ENCODE data around the gene TRPM2. TPM values are rescaled to one million over a fixed set of nuclear protein-coding genes. Genes with fewer than 3 reads are reported as not detected.

Gene TRPM2
- total RNA-seq (1 to 10 TPM in 3 of 6 donors, under 1 TPM in 3; 0.46 to 8.7 (median 1.3) TPM), polyA plus RNA-seq (1 to 10 TPM; 4.0 to 5.0 TPM)

DNA sequence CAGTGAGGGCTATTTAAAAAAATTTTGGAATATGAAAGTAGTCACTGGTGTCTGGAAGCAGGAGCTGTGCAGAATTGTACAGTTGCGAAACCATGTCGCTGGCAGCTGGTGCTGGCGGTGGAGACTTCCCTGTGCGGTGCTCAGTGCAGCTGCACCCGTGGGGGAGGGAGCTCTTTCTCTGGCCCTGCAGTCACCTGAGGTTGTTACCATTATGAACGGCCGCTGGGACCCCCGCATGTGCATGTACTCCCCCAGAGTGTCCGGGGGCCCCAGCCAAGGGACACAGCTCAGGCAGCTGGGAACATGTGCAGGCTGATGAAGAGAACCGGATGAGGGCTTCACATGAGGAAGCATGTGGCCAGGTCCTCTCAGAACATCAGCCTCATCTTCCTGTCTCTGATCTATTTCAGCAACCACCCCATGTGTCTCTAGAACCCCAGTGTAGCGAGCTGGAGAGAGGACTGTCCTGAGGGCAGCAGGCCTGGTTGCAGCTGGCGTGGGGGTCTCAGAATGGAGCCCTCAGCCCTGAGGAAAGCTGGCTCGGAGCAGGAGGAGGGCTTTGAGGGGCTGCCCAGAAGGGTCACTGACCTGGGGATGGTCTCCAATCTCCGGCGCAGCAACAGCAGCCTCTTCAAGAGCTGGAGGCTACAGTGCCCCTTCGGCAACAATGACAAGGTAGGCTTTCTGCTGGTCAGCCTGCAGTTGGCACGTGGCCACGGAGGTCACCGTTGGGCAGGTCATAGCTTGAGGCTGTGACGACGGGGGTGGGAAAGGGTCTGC is at the start of gene TRPM2:
Gene TRPM2 (plus strand): TSS at position 431 of the 780 bp plus-strand sequence. CDS start 80 bp downstream, at position 511.
- TF ChIP-seq, protein P1, sequence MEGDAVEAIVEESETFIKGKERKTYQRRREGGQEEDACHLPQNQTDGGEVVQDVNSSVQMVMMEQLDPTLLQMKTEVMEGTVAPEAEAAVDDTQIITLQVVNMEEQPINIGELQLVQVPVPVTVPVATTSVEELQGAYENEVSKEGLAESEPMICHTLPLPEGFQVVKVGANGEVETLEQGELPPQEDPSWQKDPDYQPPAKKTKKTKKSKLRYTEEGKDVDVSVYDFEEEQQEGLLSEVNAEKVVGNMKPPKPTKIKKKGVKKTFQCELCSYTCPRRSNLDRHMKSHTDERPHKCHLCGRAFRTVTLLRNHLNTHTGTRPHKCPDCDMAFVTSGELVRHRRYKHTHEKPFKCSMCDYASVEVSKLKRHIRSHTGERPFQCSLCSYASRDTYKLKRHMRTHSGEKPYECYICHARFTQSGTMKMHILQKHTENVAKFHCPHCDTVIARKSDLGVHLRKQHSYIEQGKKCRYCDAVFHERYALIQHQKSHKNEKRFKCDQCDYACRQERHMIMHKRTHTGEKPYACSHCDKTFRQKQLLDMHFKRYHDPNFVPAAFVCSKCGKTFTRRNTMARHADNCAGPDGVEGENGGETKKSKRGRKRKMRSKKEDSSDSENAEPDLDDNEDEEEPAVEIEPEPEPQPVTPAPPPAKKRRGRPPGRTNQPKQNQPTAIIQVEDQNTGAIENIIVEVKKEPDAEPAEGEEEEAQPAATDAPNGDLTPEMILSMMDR (IDR thresholded peaks at IDR 0.05) = no peak
- peaks cover 0 to 5% (median 0%) of the 10 kb centered on the region in 4 donors for H3K27me3 ChIP-seq
- H3K4me3 ChIP-seq = peak within 1 kb of the TSS in 1 of 4 donors; percentile 28
- H3K27ac ChIP-seq = peak within 1 kb of the TSS in 2 of 4 donors; percentile 28 to 58
- no peaks in the 10 kb centered on the region for H3K9me3 ChIP-seq
- intact Hi-C loops (cut with DNase I) = no loop called here
- DNase-seq (peak in 1 of 6 donors; percentile 62), ATAC-seq (peak in 3 of 4 donors; percentile 45 to 71 (median 67)), FAIRE-seq (no peak)
- WGBS, 2 donors = 43 to 48% methylated on average over 21 of the region's 21 CpGs
- no peaks in the 10 kb centered on the region for H3K4me1 ChIP-seq
- H3K36me3 ChIP-seq = no peaks in the 10 kb centered on the region

DNA sequence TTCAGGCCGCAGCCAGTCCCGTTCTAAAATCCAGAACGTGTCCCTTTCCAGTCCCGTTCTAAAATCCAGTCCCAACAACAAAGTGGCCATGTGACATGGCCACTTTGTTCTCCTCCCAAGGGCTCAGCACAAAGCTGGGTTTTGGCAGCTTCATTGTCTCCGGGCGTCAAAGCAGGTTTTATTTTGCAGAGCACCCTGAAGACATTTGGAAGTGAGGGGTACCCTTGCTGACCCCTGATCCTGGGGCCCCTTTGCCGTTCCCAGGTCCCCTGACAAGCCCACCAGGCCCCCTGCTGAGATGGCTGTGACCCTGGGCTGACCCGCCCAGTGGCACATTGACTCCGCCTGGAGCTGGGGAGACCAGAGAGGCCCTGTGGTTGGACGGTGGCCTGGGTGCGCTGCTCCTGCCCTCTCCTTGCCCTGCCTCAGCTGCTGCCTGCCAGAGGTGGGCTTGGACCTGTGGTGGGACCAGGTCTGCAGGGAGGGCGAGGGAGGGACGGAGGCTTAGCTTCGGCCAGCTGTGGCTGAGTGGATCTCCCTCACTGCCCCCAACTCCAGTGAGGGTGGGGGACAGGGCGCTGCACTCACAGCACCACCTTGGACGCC is 49.3 kb upstream of the TRPM2 start:
- 77 to 80% methylated on average over 13 to 16 of the region's 16 CpGs for WGBS, 2 donors
- DNase-seq = no peak
- Histone ChIP-seq H3K27ac (peak overlapping the region in 3 of 4 donors; percentile 36 to 43 (median 42)), H3K9me3 (no peaks in the 10 kb centered on the region), H3K27me3 (no peaks in the 10 kb centered on the region), H3K4me3 (no peak overlapping the region), H3K36me3 (no peaks in the 10 kb centered on the region), H3K4me1 (peaks cover 0 to 33% (median 5%) of the 10 kb centered on the region in 3 donors)
- no peak for ATAC-seq
- intact Hi-C loops (cut with DNase I) = no loop called here
- no peak for FAIRE-seq
- TF ChIP-seq, protein P1 (IDR thresholded peaks at IDR 0.05) = no peak

DNA sequence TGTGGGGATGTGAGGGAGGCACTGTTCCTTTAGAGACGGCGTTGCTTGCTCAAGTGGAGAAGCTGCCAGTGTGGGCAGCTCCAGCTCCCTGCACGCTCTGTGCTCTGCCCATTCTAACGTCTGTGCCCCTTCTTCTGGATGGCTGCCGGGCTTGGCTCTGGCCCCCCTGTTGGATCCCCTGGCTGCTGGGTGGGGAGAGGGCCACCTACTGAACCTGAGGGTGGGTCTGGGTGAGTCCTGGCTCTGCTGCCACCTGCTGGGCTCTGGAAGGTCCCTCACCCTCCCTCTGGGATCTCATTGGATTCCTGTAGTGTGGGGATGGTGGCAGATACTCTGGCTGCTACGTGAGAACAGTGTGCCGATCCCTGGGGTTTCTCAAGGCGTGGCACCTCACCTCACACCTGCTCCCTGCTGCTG is 48.5 kb upstream of the TRPM2 start:
- H3K27ac ChIP-seq = no peak overlapping the region
- no peak overlapping the region for H3K4me3 ChIP-seq
- no peaks in the 10 kb centered on the region for H3K9me3 ChIP-seq
- FAIRE-seq = no peak
- 60 to 64% methylated on average over 8 of the region's 8 CpGs for WGBS, 2 donors
- no peaks in the 10 kb centered on the region for H3K27me3 ChIP-seq
- peak in 3 of 4 donors; percentile 24 to 30 (median 24) for ATAC-seq
- H3K36me3 ChIP-seq = no peaks in the 10 kb centered on the region
- peaks cover 0 to 31% (median 5%) of the 10 kb centered on the region in 3 donors for H3K4me1 ChIP-seq
- no peak for DNase-seq
- intact Hi-C loops (cut with DNase I) = no loop called here
- TF ChIP-seq, protein P1 (IDR thresholded peaks at IDR 0.05) = peak in 3 of 4 donors; percentile 17 to 43 (median 42)

DNA sequence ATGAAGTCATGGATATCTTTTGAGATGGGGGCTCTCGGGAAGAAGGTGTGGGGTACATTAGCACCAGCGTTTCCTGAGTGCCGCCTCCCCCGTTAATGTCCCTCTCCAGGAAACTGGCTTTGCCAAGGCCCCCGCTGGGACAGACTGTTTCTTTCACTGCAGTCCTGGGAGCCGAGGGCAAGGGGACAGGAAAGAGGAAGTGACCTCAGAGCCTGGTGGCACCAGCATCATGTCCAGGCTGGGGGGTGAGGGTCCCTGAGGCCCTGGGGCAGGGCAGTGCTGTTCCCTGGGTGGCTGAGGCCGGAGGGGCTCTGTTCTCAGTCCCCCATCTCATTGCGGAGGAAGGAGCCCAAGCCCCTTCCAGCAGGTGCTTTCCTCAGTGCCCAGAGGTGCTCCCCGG is 47.7 kb upstream of the TRPM2 start:
- no peak for ATAC-seq
- no peaks in the 10 kb centered on the region for H3K9me3 ChIP-seq
- no peaks in the 10 kb centered on the region for H3K27me3 ChIP-seq
- peaks cover 0 to 31% (median 5%) of the 10 kb centered on the region in 3 donors for H3K4me1 ChIP-seq
- no peak overlapping the region for H3K27ac ChIP-seq
- intact Hi-C loops (cut with DNase I) = no loop called here
- FAIRE-seq = no peak
- no peaks in the 10 kb centered on the region for H3K36me3 ChIP-seq
- H3K4me3 ChIP-seq = no peak overlapping the region
- 82 to 83% methylated on average over 9 of the region's 9 CpGs for WGBS, 2 donors
- TF ChIP-seq, protein P1 (IDR thresholded peaks at IDR 0.05) = no peak
- no peak for DNase-seq

All from pancreas (tissue), 10 donors.